Brain microvascular endothelial cell (primary cell): ENCODE results near the gene VRK2.
"Not testable (repeated sequence)": the region's sequence is repeated elsewhere in the genome, so short reads cannot be mapped to it uniquely, and the experiment has no call there.

Source experiments
- DNase-seq: peaks from one replicate; pipeline ENCODE4 v3.0.0-alpha.2; 2020
- H3K27ac ChIP-seq: fragments of 250-450 bp; sonication (Bioruptor Pico); 2 replicates; pipeline ENCODE4 v1.5.1; 2020; ENCODE audit warnings: mild to moderate bottlenecking, moderate library complexity
- H3K27me3 ChIP-seq: fragments of 250-450 bp; sonication (Bioruptor Pico); replicated peaks from 2 replicates; pipeline ENCODE4 v1.5.1; 2020; ENCODE audit warnings: mild to moderate bottlenecking
- H3K36me3 ChIP-seq: fragments of 250-450 bp; sonication (Bioruptor Pico); replicated peaks from 2 replicates; pipeline ENCODE4 v1.5.1; 2020; ENCODE audit warnings: mild to moderate bottlenecking
- H3K4me3 ChIP-seq: 2 replicates; pipeline ENCODE4 v1.5.1; 2011; ENCODE audit warnings: low read depth, mild to moderate bottlenecking, control low read depth, low read length, moderate library complexity
- in situ Hi-C: cut with HindIII; loops from 2 replicates; pipeline ENCODE4 v1.10.0; 2017; ENCODE audit warnings: low sequenced_read_pairs, low pct_ligation_motif_present
- TF ChIP-seq, protein P1 (sequence below): IDR thresholded peaks from 2 replicates; pipeline ENCODE4 v1.5.1; 2011; ENCODE audit warnings: low read depth, mild to moderate bottlenecking, moderate library complexity, low read length, control low read depth, inconsistent platforms; ENCODE audit errors: missing control alignments

Gene VRK2

DNA sequence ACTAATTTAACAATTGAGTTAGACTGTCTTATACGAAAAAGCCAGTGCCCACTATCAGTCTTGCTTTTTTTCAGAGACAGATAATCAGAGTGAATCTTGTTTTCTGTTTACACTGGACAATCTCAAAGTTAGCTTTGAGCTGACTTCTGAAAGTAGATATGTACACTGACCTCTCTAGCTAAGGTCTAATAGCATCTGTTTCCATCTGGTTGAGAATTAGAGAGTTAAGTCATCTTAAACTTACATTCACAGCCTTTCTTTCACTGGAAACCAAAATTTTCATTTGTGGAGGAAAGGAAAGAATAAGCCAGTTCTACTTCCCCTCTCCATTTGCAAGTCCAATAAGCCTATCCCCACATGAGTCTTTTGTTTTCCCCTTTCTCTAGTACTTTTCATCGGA, 89.3 kb downstream of the VRK2 start:
- Histone ChIP-seq H3K27me3 (no peaks in the 10 kb centered on the region), H3K4me3 (no peak overlapping the region), H3K27ac (no peak overlapping the region), H3K36me3 (no peaks in the 10 kb centered on the region)
- TF ChIP-seq, protein P1, sequence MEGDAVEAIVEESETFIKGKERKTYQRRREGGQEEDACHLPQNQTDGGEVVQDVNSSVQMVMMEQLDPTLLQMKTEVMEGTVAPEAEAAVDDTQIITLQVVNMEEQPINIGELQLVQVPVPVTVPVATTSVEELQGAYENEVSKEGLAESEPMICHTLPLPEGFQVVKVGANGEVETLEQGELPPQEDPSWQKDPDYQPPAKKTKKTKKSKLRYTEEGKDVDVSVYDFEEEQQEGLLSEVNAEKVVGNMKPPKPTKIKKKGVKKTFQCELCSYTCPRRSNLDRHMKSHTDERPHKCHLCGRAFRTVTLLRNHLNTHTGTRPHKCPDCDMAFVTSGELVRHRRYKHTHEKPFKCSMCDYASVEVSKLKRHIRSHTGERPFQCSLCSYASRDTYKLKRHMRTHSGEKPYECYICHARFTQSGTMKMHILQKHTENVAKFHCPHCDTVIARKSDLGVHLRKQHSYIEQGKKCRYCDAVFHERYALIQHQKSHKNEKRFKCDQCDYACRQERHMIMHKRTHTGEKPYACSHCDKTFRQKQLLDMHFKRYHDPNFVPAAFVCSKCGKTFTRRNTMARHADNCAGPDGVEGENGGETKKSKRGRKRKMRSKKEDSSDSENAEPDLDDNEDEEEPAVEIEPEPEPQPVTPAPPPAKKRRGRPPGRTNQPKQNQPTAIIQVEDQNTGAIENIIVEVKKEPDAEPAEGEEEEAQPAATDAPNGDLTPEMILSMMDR: no peak
- DNase-seq: no peak
- in situ Hi-C loops: no loop called here

DNA sequence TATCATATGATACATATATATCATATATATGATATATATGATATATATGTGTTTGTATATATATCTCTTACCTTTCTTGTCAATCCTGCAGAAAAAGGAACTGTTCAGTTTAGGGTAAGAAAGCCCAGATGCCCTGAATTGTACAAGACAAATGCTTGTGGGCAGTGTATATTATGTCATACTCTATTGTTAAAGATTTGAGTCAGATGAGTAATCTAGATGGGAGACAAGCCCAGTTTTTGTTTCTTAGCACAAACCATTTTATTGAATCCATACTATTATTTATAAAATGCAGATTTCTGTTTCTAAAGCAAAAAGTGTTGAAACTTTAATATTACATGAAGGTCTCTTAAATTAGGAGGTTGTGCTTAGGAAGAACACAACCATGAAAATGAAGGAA, 90.6 kb downstream of the VRK2 start:
- no peaks in the 10 kb centered on the region for H3K27me3 ChIP-seq
- no peak overlapping the region for H3K27ac ChIP-seq
- in situ Hi-C loops: no loop called here
- TF ChIP-seq, protein P1: no peak
- DNase-seq: peak; percentile 46
- no peak overlapping the region for H3K4me3 ChIP-seq
- H3K36me3 ChIP-seq: no peaks in the 10 kb centered on the region

DNA sequence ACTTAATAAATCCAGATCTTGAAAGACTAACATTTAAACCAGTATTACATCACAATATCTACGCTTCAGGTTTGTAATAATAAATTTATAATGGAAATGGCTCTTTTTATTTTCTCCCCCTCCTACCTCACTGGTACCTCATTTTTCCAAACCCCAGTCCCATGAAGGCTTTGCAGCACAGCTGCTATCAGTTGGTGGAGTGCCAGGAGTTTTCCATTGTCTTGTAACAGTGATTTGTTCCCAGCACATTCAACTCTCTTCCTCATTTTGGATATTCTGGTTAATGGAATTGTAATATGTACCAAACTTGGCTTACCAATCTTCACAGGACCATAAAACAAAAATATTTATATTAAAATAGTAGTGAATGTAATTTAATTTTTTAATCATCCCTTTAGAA, 91.2 kb downstream of the VRK2 start:
- DNase-seq: no peak
- no peak overlapping the region for H3K27ac ChIP-seq
- in situ Hi-C loops: no loop called here

DNA sequence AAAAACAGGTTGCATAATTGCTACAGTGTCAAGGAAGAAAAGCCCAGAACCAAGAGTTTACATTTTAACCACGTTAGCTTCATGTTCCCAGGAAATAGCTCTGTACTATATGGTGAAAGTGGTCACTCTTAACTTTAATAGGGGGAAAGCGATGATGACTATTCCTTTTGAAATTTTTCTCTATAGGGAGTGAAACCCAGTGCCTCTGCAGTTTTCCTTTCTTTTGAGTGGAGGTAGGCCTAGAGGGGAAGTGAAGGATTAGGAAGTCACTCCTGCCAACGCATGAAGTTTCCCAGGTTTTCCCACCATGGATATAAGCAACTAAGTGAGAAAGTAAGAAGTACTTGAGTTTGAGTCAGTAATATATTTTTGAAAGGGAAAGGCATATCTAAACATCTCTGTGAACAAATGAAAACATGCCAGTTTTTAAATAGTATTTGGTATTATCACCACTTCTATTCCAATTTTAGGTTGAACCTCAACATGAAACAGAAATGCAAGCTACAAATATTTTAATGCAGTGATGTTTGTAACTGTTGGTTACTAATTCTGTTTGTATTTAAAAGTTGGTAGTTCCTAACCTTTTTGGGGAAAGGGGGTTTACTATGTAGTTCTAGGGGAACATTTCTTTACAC, 91.9 kb downstream of the VRK2 start:
- H3K27me3 ChIP-seq: no peaks in the 10 kb centered on the region
- in situ Hi-C loops: no loop called here
- no peaks in the 10 kb centered on the region for H3K36me3 ChIP-seq
- no peak for DNase-seq
- no peak overlapping the region for H3K4me3 ChIP-seq
- no peak overlapping the region for H3K27ac ChIP-seq
- TF ChIP-seq, protein P1: no peak

More for the DNA sequence above, 91.2 kb downstream of the VRK2 start:
- no peaks in the 10 kb centered on the region for H3K27me3 ChIP-seq
- TF ChIP-seq, protein P1: no peak
- H3K36me3 ChIP-seq: no peaks in the 10 kb centered on the region
- H3K4me3 ChIP-seq: no peak overlapping the region

DNA sequence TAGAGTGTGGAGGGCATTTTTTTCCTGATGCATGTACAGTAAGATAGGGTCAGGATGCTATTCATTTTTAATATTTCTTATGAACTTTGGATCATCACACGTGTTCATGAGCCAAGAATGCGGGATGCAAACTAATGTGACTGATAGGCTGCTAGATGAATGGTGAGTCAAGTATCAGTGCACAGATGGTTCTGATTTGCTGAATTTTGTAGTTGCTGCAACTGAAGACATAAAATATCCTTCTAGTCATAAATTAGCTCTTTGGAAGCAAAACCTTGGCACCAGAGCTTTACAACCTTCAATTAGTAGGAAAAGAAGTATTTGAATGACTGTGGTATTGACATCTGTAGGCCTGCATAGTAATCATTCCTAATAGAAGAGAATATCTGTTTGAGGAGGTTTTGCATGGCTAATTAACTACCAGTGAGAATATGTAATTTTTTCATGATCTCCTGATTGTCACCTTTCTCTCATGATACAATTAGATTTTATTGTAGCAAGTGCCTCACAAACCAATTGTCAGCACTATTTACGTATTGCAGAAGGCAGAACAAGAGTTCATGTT, 94.0 kb downstream of the VRK2 start:
- DNase-seq: no peak
- no peaks in the 10 kb centered on the region for H3K36me3 ChIP-seq
- in situ Hi-C loops: no loop called here
- H3K27me3 ChIP-seq: no peaks in the 10 kb centered on the region
- TF ChIP-seq, protein P1: no peak
- no peak overlapping the region for H3K4me3 ChIP-seq
- no peak overlapping the region for H3K27ac ChIP-seq

DNA sequence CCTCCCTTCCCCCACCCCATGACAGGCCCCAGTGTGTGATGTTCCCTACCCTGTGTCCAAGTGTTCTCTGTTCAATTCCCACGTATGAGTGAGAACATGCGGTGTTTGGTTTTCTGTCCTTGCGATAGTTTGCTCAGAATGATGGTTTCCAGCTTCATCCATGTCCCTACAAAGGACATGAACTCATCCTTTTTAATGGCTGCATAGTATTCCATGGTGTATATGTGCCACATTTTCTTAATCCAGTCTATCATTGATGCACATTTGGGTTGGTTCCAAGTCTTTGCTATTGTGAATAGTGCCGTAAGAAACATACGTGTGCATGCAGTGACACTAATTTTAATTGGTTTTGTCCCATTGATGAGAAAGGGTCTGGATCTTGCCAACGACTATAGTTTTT, 99.2 kb downstream of the VRK2 start:
- H3K36me3 ChIP-seq, H3K27me3 ChIP-seq, H3K4me3 ChIP-seq, DNase-seq, in situ Hi-C loops, H3K27ac ChIP-seq: not testable (repeated sequence)
